Measurements from ENCODE around the gene AP3S2. TPM values are rescaled to one million over a fixed set of nuclear protein-coding genes. Genes with fewer than 3 reads are reported as not detected.
A peak's percentile ranks its signal among the peaks of the same experiment; 100 is the strongest.

AP3S2 gene
- total and polyA plus RNA-seq, 2 of the 8 experiments (the other 6 are each of a cell fraction or from before 2014, with no cell fraction given): 19.2 to 45.4 TPM

DNA sequence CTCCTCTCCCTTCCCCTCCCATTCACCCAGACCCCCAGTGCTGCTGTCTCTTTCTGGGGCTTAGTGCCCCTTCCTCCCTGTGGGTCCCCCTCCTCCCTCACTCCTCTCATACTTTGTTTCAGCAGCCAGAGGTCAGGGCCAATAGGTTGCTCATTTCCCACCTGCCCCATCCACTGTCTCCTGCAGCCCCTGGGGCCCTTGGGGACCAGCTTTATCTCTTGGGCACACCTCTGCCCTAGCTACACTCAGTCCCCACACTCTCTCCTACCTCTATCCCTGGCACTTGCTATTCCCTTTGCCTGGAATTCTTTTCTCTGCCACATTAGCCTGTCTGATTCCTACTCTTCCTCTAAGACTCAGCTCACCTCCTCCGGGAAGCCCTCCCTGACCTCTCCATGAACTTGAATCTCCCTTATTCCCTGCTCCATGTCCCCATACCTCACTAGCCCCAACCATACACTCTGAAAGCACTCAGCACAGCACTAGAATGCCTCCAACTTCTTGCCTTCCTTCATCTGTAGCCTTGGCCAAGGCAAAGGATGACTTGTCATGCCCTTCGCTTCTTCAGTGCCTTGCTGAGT is 93.8 kb downstream of the AP3S2 start:
- H3K9me3 ChIP-seq (ENCODE audit: insufficient read depth in 2 of 2, low read depth in 1 of 2, low read length in 1 of 2): no peaks in the 10 kb centered on the region
- no peak overlapping the region for H4K91ac ChIP-seq (replicated peaks; ENCODE audit: insufficient read length, low read length)
- H2BK12ac ChIP-seq (ENCODE audit: low read depth, low read length): no peak overlapping the region
- H2BK20ac ChIP-seq (ENCODE audit: low read length): no peak overlapping the region
- H3K27me3 ChIP-seq (replicated peaks in 1 of 4; ENCODE audit: control insufficient read depth in 3 of 4, extremely low read depth in 1 of 4, insufficient read depth in 3 of 4, low read length in 3 of 4): peaks cover 0 to 3% (median 0%) of the 10 kb centered on the region in 4 experiments; a peak in 2 of 7 replicates
- H3K79me2 ChIP-seq (ENCODE audit: control insufficient read depth in 1 of 2, insufficient read depth in 2 of 2, low read length in 2 of 2): no peaks in the 10 kb centered on the region
- no peaks in the 10 kb centered on the region for H3K23me2 ChIP-seq (ENCODE audit: low read depth, low read length)
- no peaks in the 10 kb centered on the region; a peak in 1 of 7 replicates for H3K4me1 ChIP-seq (replicated peaks in 1 of 4; ENCODE audit: control insufficient read depth in 3 of 4, insufficient read depth in 4 of 4, low read length in 3 of 4)
- ChIA-PET POLR2A (ENCODE audit: partially characterized antibody) (interaction anchor here (1.2 kb wide), 1 partner anchor 18 kb away, joined by 5 read pairs; no protein-coding TSS in a partner anchor), CTCF (ENCODE audit: partially characterized antibody) (interaction anchor here (0.8 to 1.9 kb wide), 8 partner anchors 11 to 75 kb away, joined by 3 to 5 read pairs (median 4); no protein-coding TSS in a partner anchor)
- no peak overlapping the region for H3K14ac ChIP-seq (ENCODE audit: insufficient read length)
- no peak overlapping the region for H3K27ac ChIP-seq (ENCODE audit: low read depth, low read length)
- H2BK120ac ChIP-seq (replicated peaks; ENCODE audit: low read depth, low read length): no peak overlapping the region
- 93% methylated on average over 2 of the region's 2 CpGs; no CpG with 5 or more reads in 1 of the 2 experiments for WGBS, 2 experiments (ENCODE audit: extremely low coverage in 1 of 2, insufficient coverage in 1 of 2, insufficient read length in 1 of 2, insufficient replicate concordance in 2 of 2, low coverage in 1 of 2, low lambda C conversion rate in 2 of 2, missing lambda C conversion rate in 1 of 2)
- no peak overlapping the region for H2BK5ac ChIP-seq (ENCODE audit: low read depth, low read length)
- H3K4me3 ChIP-seq (ENCODE audit: extremely low read depth in 1 of 4, insufficient read depth in 2 of 4, low read depth in 3 of 4, low read length in 4 of 4): no peak overlapping the region
- no peak overlapping the region for H2AFZ ChIP-seq (ENCODE audit: low read length)
- H3K9ac ChIP-seq (replicated peaks in 1 of 4; ENCODE audit: extremely low read depth in 1 of 4, low read depth in 3 of 4, low read length in 3 of 4): no peak overlapping the region
- H3K4ac ChIP-seq (replicated peaks; ENCODE audit: insufficient read length, low read depth, low read length): no peak overlapping the region
- no peak overlapping the region for H3K23ac ChIP-seq (ENCODE audit: insufficient read length)
- no peak overlapping the region for H3K4me2 ChIP-seq (ENCODE audit: insufficient read depth in 1 of 2, low read depth in 2 of 2, low read length in 2 of 2)
- H4K8ac ChIP-seq (ENCODE audit: extremely low read depth, insufficient read depth, low read length): no peak overlapping the region
- H2AK5ac ChIP-seq (ENCODE audit: low read depth, low read length): 0 out of 2 replicates have a peak overlapping the region, but pooled peaks have one; percentile 13
- no peaks in the 10 kb centered on the region for H4K20me1 ChIP-seq (replicated peaks in 1 of 2; ENCODE audit: control insufficient read depth in 1 of 2, insufficient read depth in 2 of 2, low read length in 2 of 2)
- H2BK15ac ChIP-seq (ENCODE audit: low read length): no peak overlapping the region
- FAIRE-seq: no peak
- H3K18ac ChIP-seq (ENCODE audit: extremely low read depth, low read length): no peak overlapping the region
- no peaks in the 10 kb centered on the region for H3K36me3 ChIP-seq (ENCODE audit: control insufficient read depth in 2 of 4, insufficient read depth in 4 of 4, low read length in 3 of 4)
- no peaks in the 10 kb centered on the region for H3K79me1 ChIP-seq (ENCODE audit: low read depth, low read length)
- H4K5ac ChIP-seq (ENCODE audit: insufficient read length, low read depth, low read length): no peak overlapping the region
- no peak for DNase-seq (ENCODE audit: low read depth in 1 of 2, low spot score in 2 of 2)
- no peak overlapping the region for H3K56ac ChIP-seq (replicated peaks; ENCODE audit: insufficient read length, low read depth, low read length)
- TF ChIP-seq POLR2AphosphoS5 (IDR thresholded peaks at IDR 0.05; ENCODE audit: low read depth, low read length) (no peak), SP4 (IDR thresholded peaks at IDR 0.05; ENCODE audit: low read length) (no peak), CEBPB (IDR thresholded peaks at IDR 0.05; ENCODE audit: low read depth, low read length) (no peak), MAFK (IDR thresholded peaks at IDR 0.05; ENCODE audit: low read depth, low read length) (no peak), CTBP2 (IDR thresholded peaks at IDR 0.05; ENCODE audit: borderline replicate concordance, insufficient read depth, insufficient read length, low read length) (no peak), HDAC6 (IDR thresholded peaks at IDR 0.05; ENCODE audit: low read depth, low read length) (no peak), JUN (IDR thresholded peaks at IDR 0.05; ENCODE audit: low read depth, low read length) (no peak), SIRT6 (IDR thresholded peaks at IDR 0.05; ENCODE audit: low read length) (no peak), TAF7 (optimal IDR thresholded peaks at IDR 0.05; ENCODE audit: borderline replicate concordance, low read depth, low read length) (no peak), SP2 (IDR thresholded peaks at IDR 0.05; ENCODE audit: low read length) (no peak)
